ENCODE data around the gene IFNA17.
"Not testable (repeated sequence)": the region's sequence is repeated elsewhere in the genome, so short reads cannot be mapped to it uniquely, and the experiment has no call there.

The IFNA17 gene

GRCh38 chr9:21228122-21228521 lies at the start of gene IFNA17:
TSS of gene IFNA17 (minus strand) at chr9:21228222. CDS start at chr9:21228173, 49 bp downstream.
- no peak for DNase-seq

- no peak for DNase-seq
Observed at GRCh38 chr9:21268347-21268657, 40.3 kb upstream of the IFNA17 start.

GRCh38 chr9:21267485-21268346 lies 39.7 kb upstream of the IFNA17 start:
- no peak for DNase-seq

- DNase-seq, result no peak
Observed at GRCh38 chr9:21266733-21267484, 38.9 kb upstream of the IFNA17 start.

GRCh38 chr9:21265421-21266189 lies 37.6 kb upstream of the IFNA17 start:
- DNase-seq, result no peak

GRCh38 chr9:21255538-21256212 lies 27.7 kb upstream of the IFNA17 start:
- DNase-seq, result no peak

GRCh38 chr9:21252721-21253547 lies 24.9 kb upstream of the IFNA17 start:
- peak; percentile 55 for DNase-seq

GRCh38 chr9:21251638-21252037 lies 23.6 kb upstream of the IFNA17 start:
- DNase-seq, result no peak

- DNase-seq, result no peak
Observed at GRCh38 chr9:21251190-21251589, 23.2 kb upstream of the IFNA17 start.

- no peak for DNase-seq
Observed at GRCh38 chr9:21244836-21245235, 16.8 kb upstream of the IFNA17 start.

- no peak for DNase-seq
Observed at GRCh38 chr9:21239911-21240310, 11.9 kb upstream of the IFNA17 start, which contains the start of gene IFNA14. TSS of gene IFNA14 (minus strand) at chr9:21240005. CDS start at chr9:21239935, 70 bp downstream.

GRCh38 chr9:21236360-21236714 lies 8.3 kb upstream of the IFNA17 start:
- not testable (repeated sequence) for DNase-seq

- peak; percentile 19 for DNase-seq
Observed at GRCh38 chr9:21235468-21236359, 7.7 kb upstream of the IFNA17 start.

GRCh38 chr9:21234153-21234687 lies 6.2 kb upstream of the IFNA17 start:
- DNase-seq, result no peak

GRCh38 chr9:21233258-21233657 lies 5.2 kb upstream of the IFNA17 start:
- no peak for DNase-seq

GRCh38 chr9:21217211-21217610 lies 10.8 kb downstream of the IFNA17 start, which contains the start of gene IFNA16:
TSS of gene IFNA16 (minus strand) at chr9:21217311. CDS start at chr9:21217305, 6 bp downstream.
- not testable (repeated sequence) for DNase-seq

- DNase-seq, result not testable (repeated sequence)
Observed at GRCh38 chr9:21213411-21214326, 14.4 kb downstream of the IFNA17 start.

GRCh38 chr9:21212160-21212559 lies 15.9 kb downstream of the IFNA17 start:
- not testable (repeated sequence) for DNase-seq

GRCh38 chr9:21210782-21211181 lies 17.2 kb downstream of the IFNA17 start:
- not testable (repeated sequence) for DNase-seq
